GM19240 (cell line): ENCODE data around the gene FSTL4.

Experiments
- DNase-seq: peaks from one replicate; pipeline ENCODE4 v3.0.0; 2011; ENCODE audit warnings: low spot score; ENCODE audit not compliant: insufficient read length

FSTL4 gene

GRCh38 chr5:133246376-133247150, 365.8 kb downstream of the FSTL4 start:
- DNase-seq, result no peak

DNA sequence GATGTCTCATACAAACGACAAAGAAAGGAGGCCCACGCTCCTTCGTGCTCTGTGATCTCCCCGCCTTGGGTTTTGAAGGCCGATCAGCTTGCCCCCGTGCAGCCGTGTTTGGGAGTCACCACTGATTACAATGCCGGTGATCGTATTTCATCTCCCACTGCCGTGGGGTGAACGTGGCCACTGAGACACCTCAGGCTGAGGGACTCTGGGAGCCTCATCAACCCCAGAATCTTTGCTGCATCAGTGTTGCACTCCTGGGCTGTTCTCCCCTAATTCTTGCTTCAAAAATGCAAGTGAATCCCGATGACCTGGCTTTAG, 366.3 kb downstream of the FSTL4 start:
- DNase-seq, result no peak

DNA sequence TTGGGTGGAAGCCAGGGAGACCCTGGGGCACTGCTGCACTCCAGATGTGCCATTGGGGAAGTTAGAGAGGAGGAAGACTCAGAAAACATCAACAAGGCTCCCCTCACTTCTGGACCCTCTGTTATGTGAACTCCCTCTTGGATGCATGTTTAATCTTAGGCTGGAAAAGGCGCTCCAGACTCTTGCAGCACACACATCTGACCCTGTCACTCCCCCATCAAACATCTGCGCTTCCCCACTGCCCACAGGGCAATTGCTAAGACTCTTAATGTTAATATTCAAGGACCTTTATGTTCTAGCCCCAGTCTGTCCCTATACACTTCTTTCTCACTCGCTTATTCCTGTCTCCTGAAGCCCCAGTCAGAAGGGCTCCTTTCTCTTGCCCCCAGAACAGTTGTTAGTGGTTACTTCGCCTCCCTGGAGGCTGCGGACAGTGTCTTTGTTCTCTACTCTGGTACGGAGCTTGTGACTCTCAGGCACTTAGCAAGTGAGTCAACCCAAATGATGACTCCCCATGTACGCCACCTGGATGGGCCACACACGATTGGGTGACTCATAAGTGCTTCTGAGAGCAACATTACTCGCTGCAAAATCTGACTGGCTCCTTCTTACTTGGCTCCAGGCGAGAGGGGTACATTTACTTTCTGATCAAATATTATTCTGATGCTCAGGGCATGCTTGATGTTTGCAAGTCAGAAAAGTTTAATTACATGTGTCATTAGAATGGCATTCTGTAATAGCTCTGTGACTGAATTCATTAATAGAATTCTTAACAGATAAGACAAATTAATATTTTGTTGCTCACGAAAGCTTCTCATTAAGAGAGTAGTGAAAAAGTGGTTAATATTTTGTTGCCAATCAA, 366.9 kb downstream of the FSTL4 start:
- no peak for DNase-seq

GRCh38 chr5:133244242-133244641, 368.1 kb downstream of the FSTL4 start:
- peak; percentile 44 for DNase-seq

DNA sequence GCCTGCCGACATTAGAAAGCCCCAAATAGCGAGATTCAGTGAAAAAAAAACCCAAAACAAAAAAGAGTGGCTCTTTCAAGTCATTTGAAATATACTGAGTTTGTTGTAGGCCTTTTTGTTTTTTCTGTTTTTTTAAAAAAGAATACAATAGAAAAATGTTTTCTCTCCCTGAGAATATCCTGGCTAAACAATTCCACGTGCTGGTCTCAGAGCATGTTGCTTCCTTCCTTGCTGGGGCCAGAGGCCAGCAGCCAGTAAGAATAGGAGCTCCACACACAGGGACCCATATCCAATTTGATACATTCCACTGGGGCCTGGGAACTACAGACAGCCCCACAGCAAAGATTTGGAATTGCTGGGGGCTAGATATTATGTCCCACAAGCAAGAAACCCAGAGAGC, 369.1 kb downstream of the FSTL4 start:
- DNase-seq, result no peak

GRCh38 chr5:133242221-133242835, 370.0 kb downstream of the FSTL4 start:
- no peak for DNase-seq

GRCh38 chr5:133241179-133242092, 370.9 kb downstream of the FSTL4 start:
- DNase-seq, result no peak

DNA sequence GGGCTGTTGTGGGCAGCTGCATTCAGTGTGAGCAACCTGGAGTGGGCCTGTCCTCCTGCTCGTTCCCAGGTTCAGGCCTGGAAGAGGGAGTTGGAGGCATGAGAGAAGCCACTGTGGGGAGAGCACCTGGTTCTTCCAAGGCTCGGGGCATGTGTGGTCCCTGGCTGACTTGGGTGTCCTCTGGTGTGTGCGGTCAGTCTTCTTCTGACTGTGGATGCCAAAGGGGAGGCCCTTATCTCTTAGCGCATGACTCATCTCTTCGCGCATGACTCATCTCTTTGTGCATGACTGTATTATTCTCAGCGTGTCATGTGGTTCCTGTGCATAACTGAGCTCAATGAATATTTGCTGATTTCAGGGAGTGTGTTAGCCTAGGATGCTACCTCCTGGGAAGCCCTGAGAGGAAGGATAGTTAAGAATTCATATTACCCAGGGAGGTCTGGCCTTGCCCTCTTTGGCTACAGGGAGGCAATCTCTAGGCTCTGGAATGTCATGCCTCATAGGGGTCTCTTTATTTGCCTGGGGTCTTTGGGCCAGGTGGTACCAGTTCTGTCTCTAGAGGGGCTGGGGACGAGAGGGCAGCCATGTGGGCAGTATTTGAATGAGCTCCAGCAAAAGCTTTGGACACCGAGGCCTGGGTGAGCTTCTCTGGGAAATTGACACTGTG, 371.8 kb downstream of the FSTL4 start:
- DNase-seq, result no peak

GRCh38 chr5:133238426-133239205, 373.7 kb downstream of the FSTL4 start:
- no peak for DNase-seq

DNA sequence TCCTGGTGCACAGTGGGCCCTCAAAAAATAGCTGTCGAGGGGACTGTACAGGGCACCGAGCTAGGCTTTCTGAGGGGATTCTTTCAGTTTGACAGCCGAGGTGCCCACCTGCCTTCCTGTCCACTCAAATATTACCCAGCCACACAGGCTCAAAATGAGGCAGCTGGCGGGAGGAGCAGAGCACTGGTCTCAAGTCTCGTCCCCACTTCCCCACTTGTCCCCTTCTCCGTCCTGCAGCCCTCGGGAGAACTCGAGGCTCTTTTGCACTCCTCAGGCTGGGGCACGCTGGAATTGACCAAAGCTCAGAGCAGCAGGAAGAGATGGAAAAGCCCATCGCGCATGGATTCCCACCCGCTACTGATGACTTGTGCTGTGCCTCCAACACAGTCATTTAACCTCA, 375.4 kb downstream of the FSTL4 start:
- DNase-seq, result no peak

DNA sequence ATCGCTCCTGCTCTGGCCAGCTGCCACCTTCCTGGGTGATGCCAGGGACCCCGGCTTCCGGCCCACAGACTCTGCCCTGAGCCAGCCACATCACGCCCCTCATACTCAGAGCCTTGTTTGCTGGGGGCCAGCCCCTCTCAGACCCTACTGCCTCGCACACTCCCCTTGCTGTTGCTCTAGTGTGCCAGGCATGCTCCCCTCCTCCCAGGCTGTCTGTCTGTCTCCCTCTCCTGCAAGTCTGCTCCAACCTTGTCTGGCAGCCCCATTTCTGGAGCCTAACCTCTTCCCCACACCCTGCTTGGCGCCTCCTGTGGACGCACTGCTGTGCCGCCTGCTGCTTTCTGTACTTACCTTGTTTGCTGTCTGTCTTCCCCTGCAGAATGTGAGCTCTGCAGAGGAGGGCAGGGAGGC, 375.8 kb downstream of the FSTL4 start:
- no peak for DNase-seq

GRCh38 chr5:133235696-133236426, 376.5 kb downstream of the FSTL4 start:
- DNase-seq, result no peak

GRCh38 chr5:133234911-133235310, 377.4 kb downstream of the FSTL4 start:
- no peak for DNase-seq

- no peak for DNase-seq
These were observed 378.1 kb downstream of the FSTL4 start for GRCh38 chr5:133234273-133234672.

DNA sequence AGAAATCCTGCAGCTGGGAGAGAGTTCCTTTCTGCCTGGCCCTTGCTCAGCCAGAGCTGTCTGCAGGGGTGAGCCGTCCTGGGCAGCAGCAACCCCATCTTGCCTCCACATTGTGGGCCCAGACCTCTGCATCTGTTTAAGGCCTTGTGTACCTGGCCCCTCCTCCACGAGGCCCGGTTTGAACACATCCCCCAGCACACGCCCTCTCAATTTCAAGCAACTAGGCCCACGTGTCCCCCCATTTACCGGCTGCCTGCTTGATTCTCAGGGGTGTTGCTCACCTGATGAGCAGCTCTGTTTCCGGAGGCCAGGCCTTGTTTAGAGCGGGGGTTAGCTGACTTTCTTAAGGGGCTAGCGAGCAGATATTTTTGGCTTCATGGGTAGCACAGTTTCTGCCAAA, 378.7 kb downstream of the FSTL4 start:
- DNase-seq, result no peak

- no peak for DNase-seq
These were observed 379.4 kb downstream of the FSTL4 start for GRCh38 chr5:133232911-133233310.

GRCh38 chr5:133232435-133232834, 379.9 kb downstream of the FSTL4 start:
- DNase-seq, result no peak

GRCh38 chr5:133232011-133232410, 380.3 kb downstream of the FSTL4 start:
- no peak for DNase-seq
